RWPE2 (cell line): ENCODE results near the gene ABCA2.
A peak's percentile ranks its signal among the peaks of the same experiment; 100 is the strongest.

ENCODE experiments used
- ATAC-seq: fragments of 200-7000 bp; cut with Tn5 transposase; 3 replicates; pipeline ENCODE4 v1.9.1; 2021; ENCODE audit warnings: low read depth
- DNase-seq: peaks from one replicate; pipeline ENCODE4 v3.0.0-alpha.2; 2020; ENCODE audit warnings: low spot score
- H3K27ac ChIP-seq: fragments of 450-650 bp; 2 replicates; pipeline ENCODE4 v1.5.1; 2017; ENCODE audit warnings: mild to moderate bottlenecking; ENCODE audit not compliant: poor library complexity, severe bottlenecking
- H3K27me3 ChIP-seq: fragments of 250-450 bp; sonication (Bioruptor Pico); 2 replicates; pipeline ENCODE4 v1.5.1; 2021; ENCODE audit warnings: mild to moderate bottlenecking, moderate library complexity; ENCODE audit not compliant: insufficient read depth, poor library complexity, severe bottlenecking
- H3K36me3 ChIP-seq: fragments of 250-450 bp; sonication (Bioruptor Pico); 2 replicates; pipeline ENCODE4 v1.5.1; 2020; ENCODE audit warnings: low read depth, mild to moderate bottlenecking, moderate library complexity
- H3K4me1 ChIP-seq: fragments of 250-450 bp; sonication (Bioruptor Pico); 2 replicates; pipeline ENCODE4 v1.5.1; 2021; ENCODE audit warnings: mild to moderate bottlenecking, moderate library complexity; ENCODE audit not compliant: insufficient read depth, poor library complexity, severe bottlenecking
- H3K4me3 ChIP-seq: fragments of 250-450 bp; sonication (Bioruptor Pico); 2 replicates; pipeline ENCODE4 v1.5.1; 2021; ENCODE audit warnings: mild to moderate bottlenecking, moderate library complexity; ENCODE audit not compliant: severe bottlenecking
- H3K9me3 ChIP-seq: fragments of 250-450 bp; sonication (Bioruptor Pico); 2 replicates; pipeline ENCODE4 v1.5.1; 2021; ENCODE audit warnings: mild to moderate bottlenecking, moderate library complexity; ENCODE audit not compliant: severe bottlenecking
- TF ChIP-seq, protein P1 (sequence below): fragments of 450-650 bp; IDR thresholded peaks from one replicate; pipeline ENCODE4 v1.5.1; 2017; ENCODE audit warnings: mild to moderate bottlenecking, moderate library complexity; ENCODE audit not compliant: poor library complexity, severe bottlenecking

ABCA2 gene

DNA sequence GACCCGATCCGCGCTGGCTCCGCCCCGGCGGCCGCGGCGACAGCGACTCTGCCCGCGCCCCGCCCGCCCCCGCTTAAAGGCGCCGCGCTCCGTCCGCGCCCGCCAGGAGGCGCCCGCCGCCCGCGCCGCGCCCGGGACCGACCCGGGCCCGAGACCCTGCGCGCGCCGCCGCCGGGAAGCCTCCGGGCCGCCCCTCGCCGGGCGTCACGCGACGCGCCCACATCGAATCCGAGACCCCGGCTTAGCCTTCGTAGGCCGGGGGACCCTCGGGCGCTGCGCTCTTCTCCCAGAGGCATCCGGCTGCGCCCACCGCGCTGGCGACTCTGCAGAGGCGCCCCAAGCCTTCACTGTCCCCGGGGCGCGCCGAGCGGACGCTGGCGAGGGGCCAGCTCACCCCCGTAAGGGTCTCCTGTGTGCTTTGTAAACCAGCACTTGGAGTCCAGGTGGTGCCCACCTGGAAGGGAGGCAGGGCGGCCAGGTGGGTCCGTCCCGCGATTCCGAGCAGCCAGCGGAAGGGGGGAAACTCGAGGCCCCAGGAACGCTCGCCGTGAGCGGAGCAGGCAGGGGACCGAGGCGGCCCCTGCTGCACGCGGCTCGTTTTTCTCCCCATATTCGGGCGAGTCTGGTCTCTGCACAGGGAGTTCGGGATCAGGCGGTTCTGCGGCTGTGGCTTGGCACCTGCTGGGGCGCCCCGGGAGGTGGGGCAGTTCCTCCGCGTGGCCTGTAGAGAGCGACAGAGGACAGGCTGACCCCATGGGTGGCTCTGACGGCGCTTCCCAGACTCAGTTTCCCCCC is 423 bp upstream of the ABCA2 start:
- Histone ChIP-seq H3K4me3 (peak overlapping the region; percentile 40), H3K27me3 (no peaks in the 10 kb centered on the region), H3K27ac (no peak overlapping the region), H3K9me3 (no peaks in the 10 kb centered on the region), H3K4me1 (no peaks in the 10 kb centered on the region), H3K36me3 (no peaks in the 10 kb centered on the region)
- ATAC-seq, result peak; percentile 29
- no peak for DNase-seq
- TF ChIP-seq, protein P1, sequence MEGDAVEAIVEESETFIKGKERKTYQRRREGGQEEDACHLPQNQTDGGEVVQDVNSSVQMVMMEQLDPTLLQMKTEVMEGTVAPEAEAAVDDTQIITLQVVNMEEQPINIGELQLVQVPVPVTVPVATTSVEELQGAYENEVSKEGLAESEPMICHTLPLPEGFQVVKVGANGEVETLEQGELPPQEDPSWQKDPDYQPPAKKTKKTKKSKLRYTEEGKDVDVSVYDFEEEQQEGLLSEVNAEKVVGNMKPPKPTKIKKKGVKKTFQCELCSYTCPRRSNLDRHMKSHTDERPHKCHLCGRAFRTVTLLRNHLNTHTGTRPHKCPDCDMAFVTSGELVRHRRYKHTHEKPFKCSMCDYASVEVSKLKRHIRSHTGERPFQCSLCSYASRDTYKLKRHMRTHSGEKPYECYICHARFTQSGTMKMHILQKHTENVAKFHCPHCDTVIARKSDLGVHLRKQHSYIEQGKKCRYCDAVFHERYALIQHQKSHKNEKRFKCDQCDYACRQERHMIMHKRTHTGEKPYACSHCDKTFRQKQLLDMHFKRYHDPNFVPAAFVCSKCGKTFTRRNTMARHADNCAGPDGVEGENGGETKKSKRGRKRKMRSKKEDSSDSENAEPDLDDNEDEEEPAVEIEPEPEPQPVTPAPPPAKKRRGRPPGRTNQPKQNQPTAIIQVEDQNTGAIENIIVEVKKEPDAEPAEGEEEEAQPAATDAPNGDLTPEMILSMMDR, result peak; percentile 56

DNA sequence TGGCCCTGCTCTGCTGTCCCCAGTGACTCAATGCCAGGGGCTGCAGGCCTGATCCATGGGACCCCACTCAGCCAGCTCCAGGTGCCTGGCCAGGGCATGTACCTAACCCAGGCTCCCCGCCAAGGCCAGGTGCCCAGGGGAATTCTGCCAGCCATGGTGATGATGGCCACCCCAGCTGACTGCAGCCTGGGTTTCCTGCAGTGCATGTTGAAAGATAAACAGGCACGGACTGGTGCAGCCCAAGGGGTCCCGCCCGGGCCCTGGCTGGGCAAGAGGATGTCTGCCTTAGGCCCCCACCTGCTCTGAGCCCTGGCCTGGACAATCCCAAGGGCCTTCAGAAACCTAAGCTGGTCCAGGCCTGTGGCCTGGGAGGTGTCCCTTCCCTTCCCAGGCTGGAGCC is 1.2 kb downstream of the ABCA2 start:
- Histone ChIP-seq H3K27me3 (no peaks in the 10 kb centered on the region), H3K36me3 (no peaks in the 10 kb centered on the region), H3K4me3 (no peak overlapping the region), H3K27ac (no peak overlapping the region), H3K9me3 (no peaks in the 10 kb centered on the region), H3K4me1 (no peaks in the 10 kb centered on the region)
- DNase-seq, result no peak
- ATAC-seq, result no peak
- TF ChIP-seq, protein P1, result no peak

DNA sequence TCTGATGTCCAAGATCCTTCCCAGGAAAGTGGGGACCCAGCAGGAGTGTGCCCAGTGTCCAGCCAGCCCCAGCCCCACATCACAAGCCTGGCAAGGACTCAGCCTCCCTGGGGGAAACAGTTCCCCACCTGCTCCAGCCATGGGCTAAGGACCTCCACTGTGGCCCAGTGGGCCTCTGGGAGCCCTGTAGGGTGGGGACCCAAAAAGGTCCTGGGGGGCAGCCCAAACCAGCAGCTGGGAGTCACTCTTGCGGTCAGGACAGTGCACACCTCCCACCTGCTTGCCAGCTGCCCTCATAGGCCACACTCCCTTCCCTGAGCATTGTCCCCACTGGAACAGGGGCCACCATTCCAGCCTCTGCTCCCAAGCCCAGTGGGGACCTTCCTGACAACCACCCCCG is 1.7 kb downstream of the ABCA2 start:
- DNase-seq, result no peak
- Histone ChIP-seq H3K27me3 (no peaks in the 10 kb centered on the region), H3K9me3 (no peaks in the 10 kb centered on the region), H3K4me3 (no peak overlapping the region), H3K36me3 (no peaks in the 10 kb centered on the region), H3K27ac (no peak overlapping the region), H3K4me1 (no peaks in the 10 kb centered on the region)
- TF ChIP-seq, protein P1, result no peak
- no peak for ATAC-seq

DNA sequence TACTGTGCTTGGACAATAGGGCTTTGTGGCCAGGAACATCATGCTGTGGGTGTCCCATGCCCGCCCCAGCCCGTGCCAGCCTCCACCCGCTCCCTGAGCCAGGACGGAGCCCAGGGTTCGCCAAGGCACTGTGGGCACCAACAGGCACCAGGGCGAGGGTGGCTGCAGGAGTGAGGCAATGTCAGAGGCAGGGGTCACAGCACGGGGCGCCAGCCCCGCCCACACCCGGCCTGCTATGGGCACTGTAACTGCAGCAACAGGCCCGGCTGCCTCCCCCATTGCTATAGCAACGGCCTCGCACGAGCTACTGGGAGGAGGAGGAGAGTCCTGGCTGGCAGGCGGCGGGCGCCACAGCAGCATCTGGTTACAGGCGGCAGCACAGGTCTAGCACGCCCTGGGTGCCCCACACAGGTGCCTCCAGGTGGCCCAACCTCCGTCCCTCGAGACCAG is 2.5 kb downstream of the ABCA2 start:
- TF ChIP-seq, protein P1, result no peak
- Histone ChIP-seq H3K27ac (no peak overlapping the region), H3K9me3 (no peaks in the 10 kb centered on the region), H3K4me3 (no peak overlapping the region), H3K4me1 (no peaks in the 10 kb centered on the region), H3K36me3 (no peaks in the 10 kb centered on the region), H3K27me3 (no peaks in the 10 kb centered on the region)
- DNase-seq (no peak), ATAC-seq (peak; percentile 8; the same call in 1 of the 3 replicates)

DNA sequence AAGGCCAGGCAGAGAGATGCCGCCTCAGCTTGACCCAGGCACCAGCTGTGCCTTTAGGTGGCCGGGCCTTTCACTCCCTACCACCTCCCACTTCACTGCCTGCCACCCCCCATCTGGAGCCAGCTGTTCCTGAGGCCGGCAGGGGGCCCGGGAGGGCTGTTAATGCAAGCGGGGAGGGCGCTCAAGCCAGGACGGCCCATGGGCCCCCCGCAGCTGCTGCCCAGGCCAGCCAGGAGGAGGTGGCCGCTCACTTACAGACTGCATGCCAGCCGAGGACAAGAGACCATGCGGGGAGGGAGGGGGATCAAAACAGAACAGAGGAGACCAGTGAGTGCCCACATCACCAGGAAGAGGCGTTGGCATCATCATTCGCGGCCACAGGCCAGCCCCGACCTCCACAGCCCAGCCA is 4.5 kb downstream of the ABCA2 start:
- H3K4me3 ChIP-seq, result no peak overlapping the region
- TF ChIP-seq, protein P1, result no peak
- DNase-seq, result no peak
- H3K27ac ChIP-seq, result no peak overlapping the region
- no peaks in the 10 kb centered on the region for H3K4me1 ChIP-seq
- no peaks in the 10 kb centered on the region for H3K36me3 ChIP-seq
- no peaks in the 10 kb centered on the region for H3K9me3 ChIP-seq
- ATAC-seq, result no peak
- no peaks in the 10 kb centered on the region for H3K27me3 ChIP-seq
